Esophagus muscularis mucosa (tissue), 3 donors: Measurements from ENCODE around the gene SDF4.

Source experiments
- CTCF ChIP-seq, 3 experiments: fragments of 200-600 bp in 2 of 3; fragments of 450-650 bp in 1 of 3; sonication (generic) in 2 of 3; IDR thresholded peaks; one replicate each; pipeline ENCODE4 v1.5.1; 2017 to 2019; ENCODE audit warnings: antibody characterized with exemption in 3 of 3, mild to moderate bottlenecking in 2 of 3, moderate library complexity in 1 of 3
- POLR2A ChIP-seq: fragments of 450-650 bp; IDR thresholded peaks from one replicate; pipeline ENCODE4 v1.6.1; 2017; ENCODE audit warnings: antibody characterized with exemption, moderate library complexity, mild to moderate bottlenecking, low read depth
- POLR2AphosphoS5 ChIP-seq, 2 donors: sonication (generic); formaldehyde crosslinking; IDR thresholded peaks; one replicate each; pipeline ENCODE4 v1.6.1; 2017; ENCODE audit warnings: antibody characterized with exemption in 2 of 2

GRCh38 chr1:1196431-1197187 lies 35.2 kb downstream of the SDF4 start:
- TF ChIP-seq CTCF (IDR thresholded peaks at IDR 0.05) (no peak), POLR2AphosphoS5 (IDR thresholded peaks at IDR 0.05) (no peak), POLR2A (no peak)
